Glutamatergic neuron (in vitro differentiated cells): ENCODE measurements around the gene PPP1R14D. TPM values are rescaled to one million over a fixed set of nuclear protein-coding genes. Genes with fewer than 3 reads are reported as not detected.

Experiments
- DNase-seq: peaks from one replicate; pipeline ENCODE4 v3.0.0; 2022
- H3K27ac Mint-ChIP-seq: one replicate; pipeline ENCODE4 v1.8.0; 2020; ENCODE audit warnings: mild to moderate bottlenecking, mixed read lengths, inconsistent platforms; ENCODE audit not compliant: unreplicated experiment
- H3K27me3 Mint-ChIP-seq: one replicate; pipeline ENCODE4 v1.8.0; 2020; ENCODE audit warnings: mild to moderate bottlenecking, moderate library complexity, mixed read lengths, inconsistent platforms; ENCODE audit not compliant: unreplicated experiment
- H3K36me3 Mint-ChIP-seq: one replicate; pipeline ENCODE4 v1.8.0; 2020; ENCODE audit warnings: mild to moderate bottlenecking, mixed read lengths, inconsistent platforms; ENCODE audit not compliant: unreplicated experiment
- H3K4me1 Mint-ChIP-seq: one replicate; pipeline ENCODE4 v1.8.0; 2020; ENCODE audit warnings: mild to moderate bottlenecking, low read depth, mixed read lengths, inconsistent platforms; ENCODE audit not compliant: unreplicated experiment
- H3K4me3 Mint-ChIP-seq: one replicate; pipeline ENCODE4 v1.8.0; 2020; ENCODE audit warnings: mild to moderate bottlenecking, mixed read lengths, inconsistent platforms; ENCODE audit not compliant: unreplicated experiment
- H3K9me3 Mint-ChIP-seq: one replicate; pipeline ENCODE4 v1.8.0; 2020; ENCODE audit warnings: mild to moderate bottlenecking, moderate library complexity, mixed read lengths, inconsistent platforms; ENCODE audit not compliant: unreplicated experiment
- total RNA-seq: library from RNA; stranded (reverse); fragmentation: NEBNext Ultra II Directional; extraction: Animal tissue kit (Norgen Biotek cat#: 25700); gene quantifications from one replicate; pipeline ENCODE4 v1.2.1, GENCODE V29; 2021; ENCODE audit not compliant: unreplicated experiment
- TF ChIP-seq, protein P1 (sequence below): fragments of 200-600 bp; sonication (generic); IDR thresholded peaks from one replicate; pipeline ENCODE4 v1.5.0; 2021; ENCODE audit not compliant: partially characterized antibody, unreplicated experiment

PPP1R14D gene
- total RNA-seq, 1 donor from 2014 or later = not detected

- TF ChIP-seq, protein P1, sequence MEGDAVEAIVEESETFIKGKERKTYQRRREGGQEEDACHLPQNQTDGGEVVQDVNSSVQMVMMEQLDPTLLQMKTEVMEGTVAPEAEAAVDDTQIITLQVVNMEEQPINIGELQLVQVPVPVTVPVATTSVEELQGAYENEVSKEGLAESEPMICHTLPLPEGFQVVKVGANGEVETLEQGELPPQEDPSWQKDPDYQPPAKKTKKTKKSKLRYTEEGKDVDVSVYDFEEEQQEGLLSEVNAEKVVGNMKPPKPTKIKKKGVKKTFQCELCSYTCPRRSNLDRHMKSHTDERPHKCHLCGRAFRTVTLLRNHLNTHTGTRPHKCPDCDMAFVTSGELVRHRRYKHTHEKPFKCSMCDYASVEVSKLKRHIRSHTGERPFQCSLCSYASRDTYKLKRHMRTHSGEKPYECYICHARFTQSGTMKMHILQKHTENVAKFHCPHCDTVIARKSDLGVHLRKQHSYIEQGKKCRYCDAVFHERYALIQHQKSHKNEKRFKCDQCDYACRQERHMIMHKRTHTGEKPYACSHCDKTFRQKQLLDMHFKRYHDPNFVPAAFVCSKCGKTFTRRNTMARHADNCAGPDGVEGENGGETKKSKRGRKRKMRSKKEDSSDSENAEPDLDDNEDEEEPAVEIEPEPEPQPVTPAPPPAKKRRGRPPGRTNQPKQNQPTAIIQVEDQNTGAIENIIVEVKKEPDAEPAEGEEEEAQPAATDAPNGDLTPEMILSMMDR = no peak
- no peak overlapping the region for H3K4me3 Mint-ChIP-seq
- peaks cover 4% of the 10 kb centered on the region for H3K9me3 Mint-ChIP-seq
- no peak overlapping the region for H3K27ac Mint-ChIP-seq
- no peaks in the 10 kb centered on the region for H3K36me3 Mint-ChIP-seq
- peaks cover 7% of the 10 kb centered on the region for H3K27me3 Mint-ChIP-seq
- H3K4me1 Mint-ChIP-seq = peaks cover 26% of the 10 kb centered on the region
- DNase-seq = no peak
These were observed 55.0 kb downstream of the PPP1R14D start for GRCh38 chr15:40773496-40773895.

- DNase-seq = no peak
- Mint-ChIP-seq H3K4me3 (no peak overlapping the region), H3K4me1 (peaks cover 28% of the 10 kb centered on the region), H3K36me3 (no peaks in the 10 kb centered on the region), H3K27ac (peak overlapping the region; percentile 71), H3K27me3 (peaks cover 7% of the 10 kb centered on the region), H3K9me3 (peaks cover 4% of the 10 kb centered on the region)
- TF ChIP-seq, protein P1 = no peak
These were observed 56.5 kb downstream of the PPP1R14D start for GRCh38 chr15:40772014-40772413.

GRCh38 chr15:40771242-40771641 lies 57.3 kb downstream of the PPP1R14D start:
- Mint-ChIP-seq H3K36me3 (no peaks in the 10 kb centered on the region), H3K27me3 (peaks cover 9% of the 10 kb centered on the region), H3K27ac (peak overlapping the region; percentile 68), H3K4me3 (peak overlapping the region; percentile 46), H3K9me3 (peaks cover 4% of the 10 kb centered on the region), H3K4me1 (peaks cover 31% of the 10 kb centered on the region)
- TF ChIP-seq, protein P1 = no peak
- DNase-seq = no peak

DNA sequence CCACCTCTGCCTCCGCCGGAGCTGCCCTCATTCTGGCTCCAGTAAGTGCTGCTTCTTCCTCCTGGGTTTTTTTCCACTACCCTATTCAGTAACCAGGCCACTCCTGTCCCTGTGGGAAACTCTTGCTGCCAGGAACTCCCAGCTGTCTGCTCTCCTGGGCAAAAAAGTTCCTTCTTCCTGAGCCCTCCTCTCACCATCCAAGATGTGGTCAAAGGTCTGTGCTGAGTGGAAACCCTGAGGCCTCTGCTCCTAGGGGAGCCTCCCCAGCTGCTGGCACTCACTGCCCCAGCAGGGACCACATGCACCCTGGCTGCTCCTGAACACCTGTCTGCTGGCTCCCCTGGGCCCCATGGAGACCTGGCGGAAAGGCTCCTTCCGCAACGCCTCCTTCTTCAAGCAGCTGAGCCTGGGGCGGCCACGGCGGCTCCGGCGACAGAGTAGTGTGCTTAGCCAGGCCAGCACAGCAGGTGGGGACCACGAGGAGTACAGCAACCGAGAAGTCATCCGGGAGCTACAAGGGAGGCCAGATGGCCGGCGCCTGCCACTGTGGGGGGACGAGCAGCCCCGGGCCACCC lies 58.3 kb downstream of the PPP1R14D start:
- peaks cover 34% of the 10 kb centered on the region for H3K4me1 Mint-ChIP-seq
- no peaks in the 10 kb centered on the region for H3K36me3 Mint-ChIP-seq
- H3K27ac Mint-ChIP-seq = peak overlapping the region; percentile 90
- DNase-seq = peak; percentile 78
- peak overlapping the region; percentile 71 for H3K4me3 Mint-ChIP-seq
- H3K27me3 Mint-ChIP-seq = peaks cover 12% of the 10 kb centered on the region
- TF ChIP-seq, protein P1 = no peak
- H3K9me3 Mint-ChIP-seq = peaks cover 4% of the 10 kb centered on the region

DNA sequence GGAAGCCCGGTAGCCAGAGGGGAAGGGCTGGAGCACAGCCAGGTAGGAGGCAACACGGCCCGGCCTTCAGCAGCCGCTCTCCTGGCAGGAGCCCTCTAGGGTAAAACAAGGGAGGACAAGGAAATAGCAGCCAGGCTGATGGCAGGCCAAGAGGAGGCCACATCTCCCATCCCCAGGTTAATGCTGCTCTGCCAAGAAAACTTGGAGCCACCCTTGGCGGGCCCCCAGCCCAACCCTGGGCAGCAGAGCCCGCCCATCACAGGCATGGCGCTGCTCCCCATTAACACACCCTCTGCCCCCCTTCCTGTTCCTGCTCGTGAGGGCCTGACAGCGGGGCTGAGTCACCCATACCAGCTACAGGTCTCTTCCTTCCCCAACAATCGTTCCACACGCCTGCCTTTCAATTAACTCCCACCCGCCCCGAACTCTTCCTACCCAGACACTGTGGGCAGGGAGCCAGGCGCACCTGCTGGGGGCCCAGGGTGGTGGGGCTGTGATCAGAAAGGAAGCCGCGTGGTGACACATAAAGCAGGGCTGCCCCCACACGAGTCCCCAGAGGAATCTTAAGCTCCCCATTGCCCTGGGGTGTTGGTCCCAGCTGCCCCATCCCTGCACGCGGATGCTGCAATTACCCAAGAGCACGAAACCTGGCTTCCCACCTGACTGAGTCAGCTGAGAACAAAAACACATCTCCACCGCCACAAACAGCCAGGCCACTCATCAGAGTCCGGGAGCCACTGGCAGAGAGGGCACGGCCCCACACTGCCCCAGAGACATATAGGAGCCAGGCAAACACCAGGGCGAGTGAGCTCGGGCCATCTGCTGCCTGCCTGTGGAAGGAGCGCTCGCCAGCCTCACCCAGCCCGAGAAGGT lies 59.0 kb downstream of the PPP1R14D start, which contains the start of gene C15orf62:
TSS of gene C15orf62 (plus strand) at position 707 of the 873 bp plus-strand sequence. CDS start 516 bp downstream, outside the sequence.
- Mint-ChIP-seq H3K4me1 (peaks cover 37% of the 10 kb centered on the region), H3K9me3 (peaks cover 4% of the 10 kb centered on the region), H3K4me3 (peak within 1 kb of the TSS; percentile 71), H3K27ac (peak within 1 kb of the TSS; percentile 90), H3K36me3 (no peaks in the 10 kb centered on the region), H3K27me3 (peaks cover 13% of the 10 kb centered on the region)
- DNase-seq = no peak
- TF ChIP-seq, protein P1 = no peak
